Thyroid gland (tissue), 4 donors: ENCODE results near the gene SNRNP40.

Experiments
- POLR2A ChIP-seq, 2 donors: fragments of 450-650 bp; IDR thresholded peaks; one replicate each; pipeline ENCODE4 v1.6.1; 2017; ENCODE audit warnings: antibody characterized with exemption in 2 of 2, mild to moderate bottlenecking in 2 of 2, moderate library complexity in 1 of 2
- TF ChIP-seq, protein P1 (sequence below), 6 experiments: fragments of 200-600 bp in 3 of 6; fragments of 450-650 bp in 3 of 6; sonication (generic) in 3 of 6; IDR thresholded peaks; one replicate each; pipeline ENCODE4 v1.5.1; 2016 to 2019; ENCODE audit warnings: antibody characterized with exemption in 6 of 6, mild to moderate bottlenecking in 2 of 6, inconsistent platforms in 1 of 6, moderate library complexity in 1 of 6

- TF ChIP-seq POLR2A (IDR thresholded peaks at IDR 0.05), result no peak
- TF ChIP-seq, protein P1, sequence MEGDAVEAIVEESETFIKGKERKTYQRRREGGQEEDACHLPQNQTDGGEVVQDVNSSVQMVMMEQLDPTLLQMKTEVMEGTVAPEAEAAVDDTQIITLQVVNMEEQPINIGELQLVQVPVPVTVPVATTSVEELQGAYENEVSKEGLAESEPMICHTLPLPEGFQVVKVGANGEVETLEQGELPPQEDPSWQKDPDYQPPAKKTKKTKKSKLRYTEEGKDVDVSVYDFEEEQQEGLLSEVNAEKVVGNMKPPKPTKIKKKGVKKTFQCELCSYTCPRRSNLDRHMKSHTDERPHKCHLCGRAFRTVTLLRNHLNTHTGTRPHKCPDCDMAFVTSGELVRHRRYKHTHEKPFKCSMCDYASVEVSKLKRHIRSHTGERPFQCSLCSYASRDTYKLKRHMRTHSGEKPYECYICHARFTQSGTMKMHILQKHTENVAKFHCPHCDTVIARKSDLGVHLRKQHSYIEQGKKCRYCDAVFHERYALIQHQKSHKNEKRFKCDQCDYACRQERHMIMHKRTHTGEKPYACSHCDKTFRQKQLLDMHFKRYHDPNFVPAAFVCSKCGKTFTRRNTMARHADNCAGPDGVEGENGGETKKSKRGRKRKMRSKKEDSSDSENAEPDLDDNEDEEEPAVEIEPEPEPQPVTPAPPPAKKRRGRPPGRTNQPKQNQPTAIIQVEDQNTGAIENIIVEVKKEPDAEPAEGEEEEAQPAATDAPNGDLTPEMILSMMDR (IDR thresholded peaks at IDR 0.05), result no peak
Measured at GRCh38 chr1:31310198-31310597, 13.6 kb upstream of the SNRNP40 start.
